ELF-1 (cell line): ENCODE data around the gene KCND2.

Source experiments
- DNase-seq: peaks from one replicate; pipeline ENCODE4 v3.0.0-alpha.2; 2016; ENCODE audit warnings: low read depth, low spot score

KCND2 gene

GRCh38 chr7:120586571-120586970, 313.6 kb downstream of the KCND2 start:
- no peak for DNase-seq

- no peak for DNase-seq
Observed at GRCh38 chr7:120587243-120587642, 314.3 kb downstream of the KCND2 start.

GRCh38 chr7:120588416-120588815, 315.4 kb downstream of the KCND2 start:
- DNase-seq = no peak

- DNase-seq = no peak
Observed at GRCh38 chr7:120588862-120589261, 315.9 kb downstream of the KCND2 start.

GRCh38 chr7:120600607-120601006, 327.6 kb downstream of the KCND2 start:
- DNase-seq = no peak

GRCh38 chr7:120603366-120603765, 330.4 kb downstream of the KCND2 start:
- no peak for DNase-seq

- no peak for DNase-seq
Observed at GRCh38 chr7:120609136-120609753, 336.3 kb downstream of the KCND2 start.

- no peak for DNase-seq
Observed at GRCh38 chr7:120611975-120612374, 339.0 kb downstream of the KCND2 start.

GRCh38 chr7:120615703-120616102, 342.7 kb downstream of the KCND2 start:
- no peak for DNase-seq

- DNase-seq = no peak
Observed at GRCh38 chr7:120617275-120617674, 344.3 kb downstream of the KCND2 start.

GRCh38 chr7:120628251-120628650, 355.3 kb downstream of the KCND2 start:
- no peak for DNase-seq

- no peak for DNase-seq
Observed at GRCh38 chr7:120639884-120640283, 366.9 kb downstream of the KCND2 start.

GRCh38 chr7:120645966-120646365, 373.0 kb downstream of the KCND2 start:
- DNase-seq = no peak

GRCh38 chr7:120654241-120654640, 381.3 kb downstream of the KCND2 start:
- DNase-seq = no peak

GRCh38 chr7:120658516-120658915, 385.5 kb downstream of the KCND2 start:
- no peak for DNase-seq

GRCh38 chr7:120662291-120662690, 389.3 kb downstream of the KCND2 start:
- DNase-seq = no peak

GRCh38 chr7:120665068-120665467, 392.1 kb downstream of the KCND2 start:
- DNase-seq = no peak

- no peak for DNase-seq
Observed at GRCh38 chr7:120675076-120675475, 402.1 kb downstream of the KCND2 start.

- no peak for DNase-seq
Observed at GRCh38 chr7:120677535-120677934, 404.6 kb downstream of the KCND2 start.

- no peak for DNase-seq
Observed at GRCh38 chr7:120680985-120681384, 408.0 kb downstream of the KCND2 start.

GRCh38 chr7:120684463-120684862, 411.5 kb downstream of the KCND2 start:
- DNase-seq = no peak

- DNase-seq = no peak
Observed at GRCh38 chr7:120691915-120692314, 418.9 kb downstream of the KCND2 start.

- DNase-seq = no peak
Observed at GRCh38 chr7:120695848-120696247, 422.9 kb downstream of the KCND2 start.

GRCh38 chr7:120700796-120701195, 427.8 kb downstream of the KCND2 start:
- no peak for DNase-seq
